GM18873 (cell line): Measurements from ENCODE around the gene TIMM23.
"Not testable (repeated sequence)": the region's sequence is repeated elsewhere in the genome, so short reads cannot be mapped to it uniquely, and the experiment has no call there.

Experiments used
- ATAC-seq: cut with Tn5 transposase; IDR thresholded peaks from one replicate; pipeline ENCODE4 v1.9.1; 2021; ENCODE audit warnings: mild to moderate bottlenecking, moderate library complexity, moderate number of reproducible peaks; ENCODE audit not compliant: unreplicated experiment, low FRiP score

The TIMM23 gene, protein sequence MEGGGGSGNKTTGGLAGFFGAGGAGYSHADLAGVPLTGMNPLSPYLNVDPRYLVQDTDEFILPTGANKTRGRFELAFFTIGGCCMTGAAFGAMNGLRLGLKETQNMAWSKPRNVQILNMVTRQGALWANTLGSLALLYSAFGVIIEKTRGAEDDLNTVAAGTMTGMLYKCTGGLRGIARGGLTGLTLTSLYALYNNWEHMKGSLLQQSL

DNA sequence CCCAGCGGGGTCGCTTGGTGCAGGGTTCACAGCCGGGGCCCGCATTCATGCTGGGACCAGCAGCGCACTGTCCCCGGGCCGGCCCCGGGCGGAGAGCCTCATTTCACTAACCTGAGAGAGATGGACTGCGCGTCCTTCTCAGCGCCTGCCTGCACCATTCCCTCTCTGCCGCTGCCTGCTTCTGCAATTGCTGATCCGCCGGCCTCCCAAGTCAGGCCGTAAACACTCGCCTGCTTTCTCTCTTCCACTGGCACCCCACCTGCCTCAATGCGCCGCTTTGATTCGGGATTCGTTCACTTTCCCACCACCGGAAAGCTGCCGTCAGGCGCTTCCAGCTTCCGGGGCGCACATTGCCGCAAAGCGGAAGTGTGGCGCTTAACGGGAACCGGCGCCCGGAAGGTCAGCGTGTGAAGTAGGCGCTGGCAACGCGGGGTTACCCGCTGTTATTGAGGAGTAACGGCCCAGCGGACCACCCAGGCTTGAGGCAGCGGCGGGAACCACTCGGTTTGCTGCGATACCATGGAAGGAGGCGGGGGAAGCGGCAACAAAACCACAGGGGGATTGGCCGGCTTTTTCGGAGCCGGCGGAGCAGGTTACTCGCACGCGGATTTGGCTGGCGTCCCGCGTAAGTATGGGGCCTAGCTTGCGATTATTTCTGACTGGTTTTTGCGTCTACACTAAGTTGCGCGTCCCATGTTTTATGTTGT is at the start of gene TIMM23:
Gene TIMM23, plus strand, starts transcription at position 384 of the 707 bp plus-strand sequence. Its CDS starts 136 bp downstream, at position 520.
- peak; percentile 62 for ATAC-seq

GRCh38 chr10:45926790-45927189 is 45.5 kb upstream of the TIMM23 start:
- ATAC-seq = not testable (repeated sequence)

DNA sequence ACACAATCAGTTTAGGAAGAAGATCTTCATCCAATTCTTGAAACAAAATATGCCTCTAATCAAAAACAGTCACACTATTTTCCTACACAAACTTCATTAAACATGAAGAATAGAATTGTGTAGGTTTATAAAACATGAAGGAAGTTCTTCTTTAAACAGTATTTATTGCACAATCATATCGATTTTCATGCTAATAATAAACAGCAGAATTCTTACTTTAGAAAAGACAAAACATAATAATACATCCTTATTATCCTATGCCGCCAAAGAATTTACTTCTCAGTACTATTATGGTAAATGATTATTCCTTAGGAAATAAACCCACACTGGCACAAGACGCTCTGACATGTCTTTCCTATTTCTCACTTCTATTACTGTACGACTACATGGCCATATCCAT is 41.0 kb upstream of the TIMM23 start:
- ATAC-seq = not testable (repeated sequence)

DNA sequence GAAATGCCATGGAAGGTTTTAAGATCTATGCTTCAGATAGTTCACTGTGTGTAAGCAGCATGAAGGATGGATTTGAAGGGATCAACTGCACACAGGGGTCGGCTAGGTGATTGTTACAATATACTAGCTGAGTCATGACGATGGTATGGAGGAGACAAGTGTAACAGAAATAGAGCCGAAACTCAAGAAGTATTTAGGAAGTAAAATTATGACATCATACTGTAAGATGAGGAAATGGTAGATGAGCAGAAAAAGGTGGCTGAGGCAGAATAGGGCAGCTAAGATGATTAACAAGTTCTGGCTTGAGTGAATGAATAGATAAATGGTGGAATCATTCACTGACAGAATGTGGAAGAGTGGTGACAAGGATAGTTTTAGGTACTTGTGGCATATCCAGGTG is 37.5 kb upstream of the TIMM23 start:
- not testable (repeated sequence) for ATAC-seq

DNA sequence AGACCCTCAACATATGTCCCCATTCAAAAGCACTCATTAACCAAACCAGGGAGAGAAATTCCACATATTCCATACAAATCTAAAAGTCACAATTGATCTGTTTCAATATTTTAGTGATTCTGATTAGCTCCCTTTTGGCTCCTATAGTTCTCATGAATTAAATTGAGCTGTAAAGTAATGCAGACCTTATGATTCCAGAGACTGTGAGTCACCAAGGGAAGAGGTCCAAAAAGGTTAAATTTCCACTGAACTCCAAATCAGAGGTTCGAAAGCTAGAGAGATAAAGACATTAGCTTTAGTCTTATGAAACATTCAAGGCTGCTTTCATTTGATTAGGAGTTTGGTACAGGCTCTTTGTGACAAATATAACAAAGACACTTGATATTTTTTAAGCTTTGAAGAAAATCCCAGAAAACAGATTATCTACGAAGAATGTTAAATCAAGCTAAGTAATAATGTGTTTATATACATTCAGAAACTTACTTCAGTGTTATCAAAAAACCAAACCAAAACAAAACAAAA is 33.1 kb upstream of the TIMM23 start:
- not testable (repeated sequence) for ATAC-seq

- not testable (repeated sequence) for ATAC-seq
Observed at GRCh38 chr10:45941196-45941595, 31.1 kb upstream of the TIMM23 start.

DNA sequence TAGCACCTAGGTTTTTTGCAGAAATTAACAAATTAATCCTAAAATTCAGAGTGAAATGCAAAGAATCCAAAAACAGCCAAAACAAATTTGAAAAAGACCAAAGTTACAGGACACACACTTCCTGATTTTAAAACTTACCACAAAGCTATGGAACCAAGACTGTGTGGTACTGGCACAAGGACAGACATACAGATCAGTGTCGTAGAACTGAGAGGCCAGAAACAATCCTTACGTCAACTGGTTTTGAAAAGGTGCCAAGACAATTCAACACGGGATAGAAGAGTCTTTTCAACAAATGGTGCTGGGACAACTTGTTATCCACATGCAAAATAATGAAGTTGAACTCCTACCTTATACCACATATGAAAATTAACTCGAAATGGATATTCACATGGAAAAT is 26.8 kb upstream of the TIMM23 start:
- ATAC-seq = not testable (repeated sequence)

DNA sequence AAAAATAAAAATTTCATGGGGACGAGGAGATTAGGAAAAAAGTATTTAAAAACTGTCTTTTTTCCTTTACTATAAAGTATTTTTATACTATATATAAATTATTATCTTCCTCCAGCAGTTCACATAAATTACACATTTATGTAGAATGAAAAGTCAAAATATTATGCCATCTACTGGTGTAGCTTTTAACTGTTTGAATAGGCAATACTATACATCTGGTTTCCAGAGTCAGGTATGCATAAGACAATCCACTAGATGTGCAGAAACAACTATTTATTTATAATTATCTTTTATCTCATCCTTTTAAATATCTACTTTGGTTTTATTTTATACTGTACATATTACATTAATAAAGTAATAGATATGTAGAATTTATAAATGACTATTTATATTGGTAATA is 24.9 kb upstream of the TIMM23 start:
- not testable (repeated sequence) for ATAC-seq

DNA sequence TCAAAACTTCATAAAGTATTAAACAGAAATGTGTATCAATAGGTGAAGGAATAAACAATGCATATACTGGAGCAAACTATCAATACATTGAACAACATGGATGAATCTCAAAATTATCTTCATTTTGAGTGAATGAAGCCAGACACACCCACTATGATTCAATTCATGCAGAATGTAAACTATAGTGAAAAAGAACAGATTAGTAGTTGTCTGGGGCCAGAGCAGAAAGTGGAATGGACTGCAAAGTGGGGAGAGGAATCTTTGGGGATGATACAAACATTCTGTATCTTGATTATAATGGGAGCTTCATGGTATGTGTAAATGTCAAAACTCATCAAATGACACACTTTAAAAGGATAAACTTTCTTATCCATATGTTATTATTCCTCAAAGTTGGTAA is 23.5 kb upstream of the TIMM23 start:
- not testable (repeated sequence) for ATAC-seq

- ATAC-seq = not testable (repeated sequence)
Observed at GRCh38 chr10:45954367-45954766, 17.9 kb upstream of the TIMM23 start.

GRCh38 chr10:45956634-45957033 is 15.7 kb upstream of the TIMM23 start:
- not testable (repeated sequence) for ATAC-seq

DNA sequence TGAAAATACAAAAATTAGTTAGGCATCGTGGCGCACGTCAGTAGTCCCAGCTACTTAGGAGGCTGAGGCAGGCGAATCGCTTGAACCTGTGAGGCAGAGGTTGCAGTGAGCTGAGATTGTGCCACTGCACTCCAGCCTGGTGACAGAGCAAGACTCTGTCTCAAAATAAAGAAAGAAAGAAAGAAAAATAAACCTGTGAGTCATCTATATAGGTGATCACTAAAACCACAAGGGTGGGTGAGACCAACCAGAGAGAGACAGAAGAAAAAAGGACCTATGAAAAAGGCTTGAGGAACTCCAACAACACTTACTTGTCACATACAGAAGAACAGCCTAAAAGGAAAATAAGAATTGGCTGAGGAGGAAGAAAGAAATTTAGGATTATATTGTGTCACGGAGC is 14.4 kb upstream of the TIMM23 start:
- ATAC-seq = not testable (repeated sequence)

- not testable (repeated sequence) for ATAC-seq
Observed at GRCh38 chr10:45962686-45963452, 9.4 kb upstream of the TIMM23 start.

- ATAC-seq = not testable (repeated sequence)
Observed at GRCh38 chr10:45971019-45971418, 1.3 kb upstream of the TIMM23 start.

GRCh38 chr10:45971742-45972105 is 565 bp upstream of the TIMM23 start:
- ATAC-seq = peak; percentile 24

DNA sequence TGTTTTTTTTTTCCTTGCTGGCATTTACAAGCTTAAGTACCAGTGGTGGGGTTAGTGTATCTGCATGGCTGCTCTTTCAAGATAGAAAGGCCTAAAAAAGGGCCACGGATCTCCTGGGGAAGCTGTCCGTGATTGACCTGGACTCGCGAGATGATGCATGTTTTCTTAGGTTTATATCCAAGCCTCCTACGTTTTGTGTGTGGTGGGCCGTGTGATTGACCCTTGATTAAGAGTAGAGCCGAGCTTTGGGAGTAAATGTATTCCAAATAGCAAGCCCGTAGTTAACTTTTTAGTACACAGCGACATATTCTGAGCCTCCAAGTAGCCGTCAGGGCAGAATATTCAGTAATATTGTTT is 502 bp downstream of the TIMM23 start:
- ATAC-seq = not testable (repeated sequence)

DNA sequence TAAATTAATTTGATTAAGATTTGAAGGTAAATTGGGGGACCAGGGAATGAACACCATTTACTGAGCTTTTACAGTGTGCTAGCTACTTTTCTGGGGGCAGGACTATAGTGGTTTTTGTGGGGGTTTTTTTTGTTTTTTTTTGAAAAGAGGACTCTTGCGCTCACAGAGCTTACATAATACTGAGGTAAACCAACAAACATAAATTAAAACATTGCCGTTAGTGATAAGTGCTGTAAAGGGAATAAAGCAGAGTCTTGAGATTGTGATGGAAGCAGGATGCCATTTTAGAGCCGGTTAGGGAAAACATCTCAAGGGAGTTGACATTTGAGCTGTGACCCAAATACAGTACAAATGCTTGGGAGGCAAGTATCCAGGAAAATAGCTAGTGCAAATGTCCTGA is 1.8 kb downstream of the TIMM23 start:
- not testable (repeated sequence) for ATAC-seq

GRCh38 chr10:45978554-45978953 is 6.3 kb downstream of the TIMM23 start:
- ATAC-seq = peak; percentile 73

GRCh38 chr10:45981367-45981766 is 9.1 kb downstream of the TIMM23 start:
- not testable (repeated sequence) for ATAC-seq

DNA sequence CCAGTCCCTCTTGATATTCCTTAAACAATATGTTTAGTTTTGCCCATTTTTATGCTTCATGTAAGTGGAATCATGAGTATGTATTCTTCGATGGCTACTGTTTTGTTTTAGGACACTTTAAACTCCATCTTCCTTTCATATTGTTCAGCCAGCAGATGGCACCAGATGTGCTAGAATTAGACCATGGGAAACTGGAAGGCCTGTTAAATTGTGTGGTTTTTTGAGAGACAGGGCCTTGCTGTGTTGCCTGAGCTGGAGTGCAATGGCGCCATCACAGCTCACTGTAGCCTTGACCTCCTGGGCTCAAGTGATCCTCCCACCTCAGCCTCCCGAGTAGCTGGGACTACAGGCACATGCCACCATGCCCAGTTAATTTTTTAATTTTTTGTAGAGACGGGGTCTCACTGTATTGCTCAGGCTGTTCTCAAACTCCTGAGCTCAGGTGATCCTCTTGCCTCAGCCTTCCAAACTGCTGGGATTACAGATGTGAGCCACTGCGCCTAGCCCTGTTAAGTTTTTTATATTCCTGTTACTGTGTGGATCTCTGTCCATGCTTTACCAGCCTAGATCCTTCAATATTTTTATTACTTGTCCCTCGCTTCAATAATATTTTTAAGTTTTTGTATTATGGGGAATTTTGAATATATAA is 11.4 kb downstream of the TIMM23 start:
- not testable (repeated sequence) for ATAC-seq

DNA sequence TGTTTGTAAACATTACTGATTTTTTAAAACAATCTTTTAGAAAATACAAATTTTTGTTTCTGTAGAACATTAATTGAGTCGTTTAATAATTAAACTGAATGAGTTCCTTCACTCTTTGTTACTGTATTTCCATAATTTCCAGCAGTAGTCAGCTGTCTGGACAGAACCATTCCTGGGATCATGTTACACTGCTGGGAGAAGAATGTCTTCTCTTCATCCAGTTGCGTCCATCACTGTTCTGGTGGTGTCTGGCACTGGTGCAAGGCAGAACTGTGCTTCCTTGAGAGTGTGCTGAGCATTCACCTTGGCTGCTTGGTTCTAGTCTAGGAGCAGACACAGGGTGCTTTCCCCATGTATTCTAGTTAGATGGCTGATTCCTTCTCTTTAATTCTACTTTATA is 12.2 kb downstream of the TIMM23 start:
- not testable (repeated sequence) for ATAC-seq
